Smooth muscle cell (in vitro differentiated cells): ENCODE data around the gene LDAF1. TPM values are rescaled to one million over a fixed set of nuclear protein-coding genes. Genes with fewer than 3 reads are reported as not detected.

Experiments
- DNase-seq: peaks from one replicate; lab custom pipeline; 2025; ENCODE audit not compliant: unreplicated experiment; lab: John Stamatoyannopoulos, UW
- H2AFZ ChIP-seq: fragments of 200-600 bp; sonication (generic); 2 replicates; pipeline ENCODE4 v1.6.0; 2016; ENCODE audit warnings: antibody characterized with exemption, low read depth, mild to moderate bottlenecking
- H3F3A ChIP-seq: fragments of 200-600 bp; sonication (generic); 2 replicates; pipeline ENCODE4 v1.6.0; 2017; ENCODE audit warnings: antibody characterized with exemption, low read depth
- H3K27ac ChIP-seq: fragments of 200-600 bp; sonication (generic); 2 replicates; pipeline ENCODE4 v1.5.1; 2016; ENCODE audit warnings: low read depth, mild to moderate bottlenecking
- H3K27me3 ChIP-seq: fragments of 200-600 bp; sonication (generic); 2 replicates; pipeline ENCODE4 v1.6.1; 2016; ENCODE audit warnings: low read depth, mild to moderate bottlenecking
- H3K36me3 ChIP-seq: fragments of 200-600 bp; sonication (generic); 2 replicates; pipeline ENCODE4 v1.5.1; 2016; ENCODE audit warnings: low read depth
- H3K4me1 ChIP-seq: fragments of 200-600 bp; sonication (generic); 2 replicates; pipeline ENCODE4 v1.5.1; 2016; ENCODE audit warnings: low read depth
- H3K4me2 ChIP-seq: fragments of 200-600 bp; sonication (generic); 2 replicates; pipeline ENCODE4 v1.6.0; 2016; ENCODE audit warnings: mild to moderate bottlenecking
- H3K4me3 ChIP-seq: fragments of 200-600 bp; sonication (generic); 2 replicates; pipeline ENCODE4 v1.5.1; 2016; ENCODE audit warnings: mild to moderate bottlenecking
- H3K79me2 ChIP-seq: fragments of 200-600 bp; sonication (generic); 2 replicates; pipeline ENCODE4 v1.6.0; 2016; ENCODE audit warnings: low read depth, mild to moderate bottlenecking
- H3K9ac ChIP-seq: fragments of 200-600 bp; sonication (generic); 2 replicates; pipeline ENCODE4 v1.6.0; 2016; ENCODE audit warnings: low read depth
- H3K9me3 ChIP-seq: fragments of 200-600 bp; sonication (generic); replicated peaks from 2 replicates; pipeline ENCODE4 v1.5.1; 2016; ENCODE audit warnings: low read depth
- H4K20me1 ChIP-seq: fragments of 200-600 bp; sonication (generic); 2 replicates; pipeline ENCODE4 v1.6.0; 2016; ENCODE audit warnings: low read depth
- CTCF ChIP-seq: fragments of 200-600 bp; sonication (generic); IDR thresholded peaks from 2 replicates; pipeline ENCODE4 v1.5.1; 2017; ENCODE audit warnings: borderline replicate concordance, mild to moderate bottlenecking, antibody characterized with exemption; ENCODE audit not compliant: insufficient read depth, poor library complexity, severe bottlenecking
- WGBS: methylation state at CpG from one replicate; pipeline ENCODE4 v1.1.7; 2016; ENCODE audit warnings: low lambda C conversion rate; 5-methylcytosine and 5-hydroxymethylcytosine counted together
- polyA plus RNA-seq: library from polyadenylated mRNA; unstranded; fragments of >200 nt; fragmentation: Nextera tagmentation; extraction: Ambion mirVana; gene quantifications from 2 replicates; pipeline ENCODE4 v1.2.1, GENCODE V29; 2016
- total RNA-seq: library from RNA; depleted of rRNA; stranded (reverse); fragments of >200 nt; gene quantifications from 2 replicates; pipeline ENCODE4 v1.2.3, GENCODE V29; 2014

LDAF1 gene
- total and polyA plus RNA-seq, 2 experiments from 2014 or later = 16.2 to 21.0 TPM

DNA sequence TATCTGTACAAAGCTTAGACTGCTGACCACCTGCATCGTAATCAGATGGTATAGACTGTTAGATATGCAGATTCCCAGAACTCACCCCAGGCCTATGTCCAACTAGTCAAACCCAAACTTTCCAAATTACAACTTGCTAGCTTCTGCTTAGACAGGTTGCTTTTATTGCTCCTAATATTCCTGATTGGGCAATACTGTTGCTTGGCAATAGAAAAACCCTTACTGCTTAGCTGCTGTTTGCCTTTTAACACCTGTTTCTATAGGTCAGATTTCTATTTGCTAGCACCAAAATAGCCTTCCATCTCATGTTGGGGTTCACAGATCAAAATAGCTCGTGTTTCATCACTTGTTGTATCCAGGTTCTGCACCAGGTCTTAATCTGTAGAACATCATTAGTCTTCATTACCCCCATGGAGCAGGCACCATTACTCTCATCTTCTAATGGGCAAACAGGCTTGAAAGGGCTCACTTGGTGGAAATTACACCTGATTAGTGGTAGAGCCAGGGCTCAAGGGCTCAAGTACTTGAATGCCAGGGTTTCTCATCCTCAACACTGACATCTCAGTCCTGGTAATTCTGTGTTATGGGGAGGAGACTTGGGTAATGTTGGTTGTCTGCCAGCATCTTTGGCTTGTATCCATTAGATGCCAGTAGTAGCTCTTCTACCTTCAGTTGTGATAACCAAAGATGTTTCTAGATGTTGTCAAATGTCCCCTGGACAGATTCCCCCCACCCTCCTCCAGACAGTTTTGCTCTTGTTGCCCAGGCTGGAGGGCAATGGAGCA is 50.2 kb downstream of the LDAF1 start:
- H3K36me3 ChIP-seq = no peaks in the 10 kb centered on the region
- H3K27ac ChIP-seq = no peak overlapping the region
- H3K27me3 ChIP-seq = no peaks in the 10 kb centered on the region
- no peak overlapping the region for H3K9ac ChIP-seq
- H3K4me3 ChIP-seq = no peak overlapping the region
- no peak overlapping the region for H2AFZ ChIP-seq
- no peak overlapping the region for H3K4me2 ChIP-seq
- no peaks in the 10 kb centered on the region for H3K79me2 ChIP-seq
- DNase-seq = no peak
- TF ChIP-seq CTCF = no peak
- 80% methylated on average over 2 of the region's 2 CpGs for WGBS
- H3F3A ChIP-seq = no peaks in the 10 kb centered on the region
- no peaks in the 10 kb centered on the region for H3K9me3 ChIP-seq
- H4K20me1 ChIP-seq = no peaks in the 10 kb centered on the region
- no peaks in the 10 kb centered on the region for H3K4me1 ChIP-seq

GRCh38 chr16:21211486-21211885 is 53.0 kb downstream of the LDAF1 start, which contains the start of gene ZP2:
TSS of gene ZP2 (minus strand) at chr16:21211574. CDS start at chr16:21211547, 27 bp downstream.
- Histone ChIP-seq H3K4me2 (no peak within 1 kb of the TSS), H3K79me2 (no peaks in the 10 kb centered on the region), H3K36me3 (no peaks in the 10 kb centered on the region), H3K27me3 (no peaks in the 10 kb centered on the region), H3K27ac (no peak within 1 kb of the TSS), H4K20me1 (no peaks in the 10 kb centered on the region), H3K9me3 (no peaks in the 10 kb centered on the region), H3K4me1 (no peaks in the 10 kb centered on the region), H3F3A (no peaks in the 10 kb centered on the region), H2AFZ (no peak within 1 kb of the TSS), H3K4me3 (no peak within 1 kb of the TSS), H3K9ac (no peak within 1 kb of the TSS)
- WGBS = 85% methylated on average over 5 of the region's 5 CpGs
- DNase-seq = no peak
- no peak for TF ChIP-seq CTCF

GRCh38 chr16:21214086-21214485 is 55.6 kb downstream of the LDAF1 start:
- Histone ChIP-seq H4K20me1 (no peaks in the 10 kb centered on the region), H3K4me3 (no peak overlapping the region), H3K36me3 (no peaks in the 10 kb centered on the region), H3K27ac (no peak overlapping the region), H3K9me3 (no peaks in the 10 kb centered on the region), H3K9ac (no peak overlapping the region), H3F3A (no peaks in the 10 kb centered on the region), H2AFZ (no peak overlapping the region), H3K4me1 (no peaks in the 10 kb centered on the region), H3K27me3 (no peaks in the 10 kb centered on the region), H3K79me2 (no peaks in the 10 kb centered on the region), H3K4me2 (no peak overlapping the region)
- DNase-seq = no peak
- WGBS = 79% methylated on average over 4 of the region's 4 CpGs
- TF ChIP-seq CTCF = no peak

DNA sequence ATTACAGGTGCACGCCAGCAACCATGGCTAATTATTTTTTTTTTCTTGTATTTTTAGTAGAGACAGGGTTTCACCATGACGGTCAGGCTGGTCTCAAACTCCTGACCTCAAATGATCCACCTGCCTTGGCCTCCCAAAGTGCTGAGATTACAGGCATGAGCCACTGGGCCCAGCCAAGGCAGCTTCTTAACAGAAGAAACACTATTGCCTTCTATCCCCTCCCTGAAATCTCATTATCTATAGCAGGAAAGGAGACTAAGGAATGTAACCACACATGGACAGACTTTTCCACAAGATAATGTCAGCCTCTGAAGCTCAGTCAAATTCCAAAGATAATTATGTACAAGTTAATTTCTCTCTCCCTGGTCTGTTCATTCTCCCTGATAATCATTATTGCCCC is 58.6 kb downstream of the LDAF1 start:
- no peaks in the 10 kb centered on the region for H3K4me1 ChIP-seq
- no peaks in the 10 kb centered on the region for H3K36me3 ChIP-seq
- H3K4me3 ChIP-seq = no peak overlapping the region
- H3K9me3 ChIP-seq = no peaks in the 10 kb centered on the region
- no peak for DNase-seq
- no peak overlapping the region for H2AFZ ChIP-seq
- no peaks in the 10 kb centered on the region for H3F3A ChIP-seq
- no peak overlapping the region for H3K4me2 ChIP-seq
- H3K27me3 ChIP-seq = peaks cover 12% of the 10 kb centered on the region
- 89% methylated on average over 2 of the region's 2 CpGs for WGBS
- no peak overlapping the region for H3K9ac ChIP-seq
- H3K27ac ChIP-seq = no peak overlapping the region
- H3K79me2 ChIP-seq = no peaks in the 10 kb centered on the region
- H4K20me1 ChIP-seq = no peaks in the 10 kb centered on the region
- no peak for TF ChIP-seq CTCF
